ENCODE results near the gene ABCC4. TPM values are rescaled to one million over a fixed set of nuclear protein-coding genes. Genes with fewer than 3 reads are reported as not detected.

Gene ABCC4
- total RNA-seq, 1 donor from 2014 or later: 21.7 TPM

- Mint-ChIP-seq H3K36me3 (peaks cover 11% of the 10 kb centered on the region), H3K4me1 (ENCODE audit: unreplicated experiment) (peaks cover 20% of the 10 kb centered on the region), H3K4me3 (no peak overlapping the region), H3K27me3 (no peaks in the 10 kb centered on the region), H3K27ac (no peak overlapping the region), H3K9me3 (no peaks in the 10 kb centered on the region)
- no peak for TF ChIP-seq CTCF (conservative IDR thresholded peaks at IDR 0.05)
- DNase-seq (ENCODE audit: extremely low spot score, unreplicated experiment): no peak
Observed at GRCh38 chr13:95111608-95112007, 189.6 kb downstream of the ABCC4 start.

GRCh38 chr13:95106562-95106961 is 194.7 kb downstream of the ABCC4 start:
- Mint-ChIP-seq H3K9me3 (no peaks in the 10 kb centered on the region), H3K4me3 (no peak overlapping the region), H3K27me3 (peaks cover 2% of the 10 kb centered on the region), H3K36me3 (peaks cover 20% of the 10 kb centered on the region), H3K27ac (no peak overlapping the region), H3K4me1 (ENCODE audit: unreplicated experiment) (peaks cover 8% of the 10 kb centered on the region)
- TF ChIP-seq CTCF (conservative IDR thresholded peaks at IDR 0.05): no peak
- no peak for DNase-seq (ENCODE audit: extremely low spot score, unreplicated experiment)

GRCh38 chr13:95100525-95101433 is 200.5 kb downstream of the ABCC4 start:
- peaks cover 2% of the 10 kb centered on the region for H3K27me3 Mint-ChIP-seq
- no peak overlapping the region for H3K27ac Mint-ChIP-seq
- TF ChIP-seq CTCF (conservative IDR thresholded peaks at IDR 0.05): no peak
- H3K9me3 Mint-ChIP-seq: peaks cover 5% of the 10 kb centered on the region
- DNase-seq (ENCODE audit: extremely low spot score, unreplicated experiment): no peak
- no peak overlapping the region for H3K4me3 Mint-ChIP-seq
- H3K4me1 Mint-ChIP-seq (ENCODE audit: unreplicated experiment): peaks cover 18% of the 10 kb centered on the region
- peaks cover 15% of the 10 kb centered on the region for H3K36me3 Mint-ChIP-seq

- H3K9me3 Mint-ChIP-seq: peaks cover 5% of the 10 kb centered on the region
- no peak for DNase-seq (ENCODE audit: extremely low spot score, unreplicated experiment)
- H3K27ac Mint-ChIP-seq: no peak overlapping the region
- H3K27me3 Mint-ChIP-seq: peaks cover 2% of the 10 kb centered on the region
- no peak for TF ChIP-seq CTCF (conservative IDR thresholded peaks at IDR 0.05)
- peaks cover 18% of the 10 kb centered on the region for H3K4me1 Mint-ChIP-seq (ENCODE audit: unreplicated experiment)
- H3K36me3 Mint-ChIP-seq: peaks cover 16% of the 10 kb centered on the region
- H3K4me3 Mint-ChIP-seq: no peak overlapping the region
Observed at GRCh38 chr13:95099541-95099940, 201.7 kb downstream of the ABCC4 start.

GRCh38 chr13:95098916-95099315 is 202.3 kb downstream of the ABCC4 start:
- no peak for TF ChIP-seq CTCF (conservative IDR thresholded peaks at IDR 0.05)
- no peak for DNase-seq (ENCODE audit: extremely low spot score, unreplicated experiment)
- Mint-ChIP-seq H3K4me3 (no peak overlapping the region), H3K4me1 (ENCODE audit: unreplicated experiment) (peaks cover 18% of the 10 kb centered on the region), H3K9me3 (peaks cover 5% of the 10 kb centered on the region), H3K27me3 (no peaks in the 10 kb centered on the region), H3K27ac (no peak overlapping the region), H3K36me3 (peaks cover 14% of the 10 kb centered on the region)
